ENCODE measurements around the gene CTSE.

The CTSE gene

GRCh38 chr1:205980237-205980870 is 43.3 kb downstream of the CTSE start:
- no peak for DNase-seq (ENCODE audit: extremely low read depth, insufficient read length)
- no peak for TF ChIP-seq CTCF (IDR thresholded peaks at IDR 0.05; ENCODE audit: insufficient read depth, low read length, poor library complexity, severe bottlenecking)
- H3K36me3 ChIP-seq (ENCODE audit: control insufficient read depth, insufficient read depth, low read length), result no peaks in the 10 kb centered on the region

GRCh38 chr1:205979301-205979700 is 44.4 kb downstream of the CTSE start:
- DNase-seq (ENCODE audit: extremely low read depth, insufficient read length), result no peak
- Histone ChIP-seq H3K4me3 (replicated peaks; ENCODE audit: low read depth, low read length) (no peak overlapping the region), H3K27me3 (replicated peaks; ENCODE audit: control insufficient read depth, insufficient read depth, low read length) (no peaks in the 10 kb centered on the region; the same call in none of the 2 replicates), H3K36me3 (ENCODE audit: control insufficient read depth, insufficient read depth, low read length) (no peaks in the 10 kb centered on the region)
- no peak for TF ChIP-seq CTCF (IDR thresholded peaks at IDR 0.05; ENCODE audit: insufficient read depth, low read length, poor library complexity, severe bottlenecking)

More at GRCh38 chr1:205980237-205980870, 43.3 kb downstream of the CTSE start:
- no peak overlapping the region for H3K4me3 ChIP-seq (replicated peaks; ENCODE audit: low read depth, low read length)
- no peaks in the 10 kb centered on the region; the same call in none of the 2 replicates for H3K27me3 ChIP-seq (replicated peaks; ENCODE audit: control insufficient read depth, insufficient read depth, low read length)

- DNase-seq (ENCODE audit: extremely low read depth, insufficient read length), result no peak
- Histone ChIP-seq H3K36me3 (ENCODE audit: control insufficient read depth, insufficient read depth, low read length) (no peaks in the 10 kb centered on the region), H3K4me3 (replicated peaks; ENCODE audit: low read depth, low read length) (no peak overlapping the region), H3K27me3 (replicated peaks; ENCODE audit: control insufficient read depth, insufficient read depth, low read length) (no peaks in the 10 kb centered on the region; the same call in none of the 2 replicates)
- TF ChIP-seq CTCF (IDR thresholded peaks at IDR 0.05; ENCODE audit: insufficient read depth, low read length, poor library complexity, severe bottlenecking), result no peak
These were observed 45.0 kb downstream of the CTSE start for GRCh38 chr1:205978676-205979075.

GRCh38 chr1:205977402-205978014 is 46.2 kb downstream of the CTSE start:
- no peaks in the 10 kb centered on the region; the same call in none of the 2 replicates for H3K27me3 ChIP-seq (replicated peaks; ENCODE audit: control insufficient read depth, insufficient read depth, low read length)
- H3K36me3 ChIP-seq (ENCODE audit: control insufficient read depth, insufficient read depth, low read length), result no peaks in the 10 kb centered on the region
- no peak for DNase-seq (ENCODE audit: extremely low read depth, insufficient read length)
- H3K4me3 ChIP-seq (replicated peaks; ENCODE audit: low read depth, low read length), result no peak overlapping the region
- TF ChIP-seq CTCF (IDR thresholded peaks at IDR 0.05; ENCODE audit: insufficient read depth, low read length, poor library complexity, severe bottlenecking), result peak; percentile 92

GRCh38 chr1:205976708-205977401 is 46.8 kb downstream of the CTSE start:
- Histone ChIP-seq H3K36me3 (ENCODE audit: control insufficient read depth, insufficient read depth, low read length) (no peaks in the 10 kb centered on the region), H3K27me3 (replicated peaks; ENCODE audit: control insufficient read depth, insufficient read depth, low read length) (no peaks in the 10 kb centered on the region; the same call in none of the 2 replicates), H3K4me3 (replicated peaks; ENCODE audit: low read depth, low read length) (no peak overlapping the region)
- DNase-seq (ENCODE audit: extremely low read depth, insufficient read length), result no peak
- no peak for TF ChIP-seq CTCF (IDR thresholded peaks at IDR 0.05; ENCODE audit: insufficient read depth, low read length, poor library complexity, severe bottlenecking)
